GM19240 (cell line): ENCODE results near the gene LCN10.

Experiments
- DNase-seq: peaks from one replicate; pipeline ENCODE4 v3.0.0; 2011; ENCODE audit warnings: low spot score; ENCODE audit not compliant: insufficient read length

The LCN10 gene

GRCh38 chr9:136690104-136690805 is 52.5 kb downstream of the LCN10 start:
- DNase-seq = no peak

- no peak for DNase-seq
Measured at GRCh38 chr9:136689108-136689460, 53.7 kb downstream of the LCN10 start.

- no peak for DNase-seq
Measured at GRCh38 chr9:136688274-136689107, 54.2 kb downstream of the LCN10 start.
